GM21619 (cell line): ENCODE results near the gene RANBP6.
"Not testable (repeated sequence)": the region's sequence is repeated elsewhere in the genome, so short reads cannot be mapped to it uniquely, and the experiment has no call there.

Source experiments
- ATAC-seq: cut with Tn5 transposase; IDR thresholded peaks from one replicate; pipeline ENCODE4 v1.9.1; 2021; ENCODE audit not compliant: unreplicated experiment

RANBP6 gene

DNA sequence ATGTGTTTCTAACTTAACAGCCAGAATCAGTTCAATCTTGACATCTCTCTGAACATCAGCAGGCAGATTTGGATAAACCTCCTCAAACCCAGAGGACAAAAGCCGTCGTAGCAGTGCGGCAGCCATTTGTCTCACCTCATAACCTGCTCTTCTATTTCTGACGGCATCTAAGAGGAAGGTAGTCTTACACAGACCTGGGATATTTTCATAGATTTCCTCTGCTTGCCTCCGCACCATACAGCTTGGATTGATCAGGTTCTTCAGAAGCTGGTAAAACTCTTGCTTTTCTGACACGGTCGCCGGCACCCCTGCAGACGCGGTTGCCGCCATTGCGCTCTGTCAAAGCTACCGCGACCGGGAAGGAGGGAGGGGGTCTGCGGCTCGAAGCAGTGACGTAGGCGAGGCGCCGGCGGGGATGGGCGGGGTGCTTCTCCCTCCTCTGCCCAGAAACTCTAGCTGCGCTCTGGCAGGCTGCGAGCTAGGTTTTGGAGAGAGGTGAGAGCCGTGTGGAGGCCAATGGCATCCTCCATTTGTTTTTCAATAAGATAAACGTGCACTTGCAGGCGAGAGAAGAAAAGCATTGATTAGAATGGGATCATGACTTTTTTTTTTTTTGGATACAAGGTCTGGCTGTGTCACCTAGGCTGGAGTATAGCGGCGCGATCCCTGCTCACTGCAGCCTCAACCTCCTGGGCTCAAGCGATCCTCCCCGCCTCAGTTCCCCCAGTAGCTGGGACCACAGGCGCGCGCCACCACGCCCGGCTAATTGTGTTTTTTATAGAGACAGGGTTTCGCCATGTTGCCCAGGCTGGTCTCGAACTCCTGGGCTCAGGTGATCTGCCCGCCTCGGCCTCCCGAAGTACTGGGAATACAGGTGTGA is at the start of gene RANBP6:
TSS of gene RANBP6 (minus strand) at position 347 of the 880 bp plus-strand sequence. CDS start at position 330, 17 bp downstream.
- ATAC-seq = peak; percentile 99

DNA sequence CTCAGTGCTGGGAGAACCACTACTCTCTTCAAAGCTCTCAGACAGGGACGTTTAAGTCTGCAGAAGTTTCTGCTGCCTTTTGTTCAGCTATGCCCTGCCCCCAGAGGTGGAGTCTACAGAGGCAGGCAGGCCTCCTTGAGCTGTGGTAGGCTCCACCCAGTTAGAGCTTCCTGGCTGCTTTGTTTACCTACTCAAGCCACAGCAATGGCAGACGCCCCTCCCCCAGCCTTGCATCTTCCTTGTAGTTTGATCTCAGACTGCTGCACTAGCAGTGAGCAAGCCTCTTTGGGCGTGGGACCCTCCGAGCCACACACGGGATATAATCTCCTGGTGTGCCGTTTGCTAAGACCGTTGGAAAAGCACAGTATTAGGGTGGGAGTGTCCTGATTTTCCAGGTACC is 47.7 kb upstream of the RANBP6 start:
- not testable (repeated sequence) for ATAC-seq

DNA sequence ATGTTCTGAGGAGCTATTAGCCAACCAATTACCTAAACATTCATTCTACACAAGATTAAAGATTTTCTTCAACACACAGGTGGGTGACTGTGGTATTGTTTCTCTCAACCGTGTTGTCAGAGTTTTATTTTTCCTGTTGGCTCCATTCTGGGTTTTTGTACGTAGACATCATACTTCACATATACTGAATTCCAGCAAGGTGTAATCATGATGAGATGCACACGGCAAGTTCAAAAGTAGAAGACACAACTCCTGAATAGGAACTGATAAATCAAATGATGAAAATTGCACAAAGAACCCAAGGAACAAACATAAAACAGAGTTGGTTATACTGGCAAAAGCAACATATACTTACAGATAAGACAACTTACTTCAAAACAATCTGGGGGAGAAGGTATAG is 40.2 kb upstream of the RANBP6 start:
- ATAC-seq = no peak

- ATAC-seq = no peak
Observed at GRCh38 chr9:6055216-6055615, 39.8 kb upstream of the RANBP6 start.

DNA sequence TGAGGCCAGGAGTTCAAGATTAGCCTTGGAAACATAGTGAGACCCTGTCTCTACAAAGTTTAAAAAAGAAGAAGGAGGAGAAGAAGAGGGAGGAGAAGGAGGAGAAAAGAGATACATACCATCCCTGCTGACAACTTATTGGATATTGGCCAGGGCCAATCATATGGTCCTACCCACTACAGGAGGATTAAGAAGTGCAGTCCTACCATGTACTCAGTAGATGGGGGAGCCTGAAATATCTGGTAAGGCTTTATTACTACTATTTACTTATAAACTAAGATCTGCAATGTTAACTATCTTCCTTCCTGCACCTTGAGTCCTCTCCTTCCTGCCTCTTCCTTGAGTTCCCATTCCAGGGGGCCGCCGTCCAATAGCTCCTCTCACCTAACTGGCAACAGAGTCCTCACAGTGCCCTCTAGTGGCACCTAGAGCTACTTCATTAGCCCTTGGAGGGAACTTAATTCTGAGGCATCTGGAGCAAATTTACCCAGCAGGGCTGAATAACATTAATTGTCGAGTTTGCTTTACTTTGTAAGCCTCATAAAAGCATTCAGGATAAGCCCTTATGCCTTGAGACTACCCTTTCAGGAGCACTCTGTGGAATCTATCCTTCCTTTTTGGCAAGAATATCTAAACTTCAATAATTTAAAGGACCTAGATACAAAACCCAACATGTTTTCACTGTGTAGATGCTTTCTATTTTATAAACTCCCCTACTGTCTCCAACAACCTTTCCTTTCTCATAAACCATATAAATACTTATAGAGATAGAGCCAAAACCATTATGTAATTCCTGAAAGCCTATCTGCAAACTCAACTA is 39.1 kb upstream of the RANBP6 start:
- ATAC-seq = peak; percentile 61

DNA sequence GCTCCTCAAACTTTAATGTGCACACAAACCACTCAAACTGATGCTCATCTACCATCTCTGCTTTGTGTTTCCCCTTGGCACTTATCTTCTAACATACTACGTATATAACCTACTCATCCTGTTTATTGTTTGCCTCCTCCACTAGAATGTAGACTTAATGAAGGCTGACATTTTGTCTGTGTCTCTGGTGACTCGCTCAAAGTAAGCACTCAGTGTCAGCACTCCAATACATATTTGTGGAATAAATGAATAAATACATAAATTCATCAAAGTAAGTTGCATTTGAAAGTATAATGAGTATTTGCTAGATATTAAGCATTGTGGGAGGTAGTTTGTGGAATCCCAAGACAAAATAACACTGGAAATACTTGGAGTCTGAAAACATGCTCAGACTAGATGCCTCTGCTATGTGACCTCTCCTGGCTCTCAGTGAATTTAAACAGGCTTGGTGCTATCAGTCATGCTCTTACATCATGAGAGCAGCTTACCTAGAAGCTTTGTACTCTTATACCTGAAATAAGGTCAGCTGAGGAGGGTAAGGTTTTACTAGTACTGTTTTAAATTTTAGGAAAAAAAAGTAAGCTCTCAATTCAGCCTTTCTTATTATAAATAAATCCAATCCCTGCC is 37.0 kb upstream of the RANBP6 start:
- ATAC-seq = no peak

GRCh38 chr9:6051511-6051950 is 36.1 kb upstream of the RANBP6 start:
- no peak for ATAC-seq

DNA sequence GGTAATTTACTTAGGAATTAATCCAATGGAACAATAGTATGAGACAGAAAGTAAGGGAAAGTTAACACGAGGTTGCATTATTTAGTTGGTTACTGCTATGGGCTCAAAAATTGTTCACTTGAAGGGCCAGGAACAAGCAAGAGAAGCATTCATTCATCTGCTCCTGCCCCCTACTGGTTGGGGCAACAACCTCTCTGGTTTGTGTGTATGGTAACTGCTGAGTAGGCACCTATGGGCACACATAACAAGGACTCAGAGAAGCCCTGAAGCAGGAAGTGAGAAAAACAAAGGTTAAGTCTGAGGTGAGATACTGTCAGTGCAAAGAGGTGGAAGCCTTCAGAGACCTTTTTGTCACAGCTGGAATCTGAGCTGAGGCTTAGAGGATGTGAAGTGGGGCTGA is 34.4 kb upstream of the RANBP6 start:
- ATAC-seq = no peak

GRCh38 chr9:6048039-6048438 is 32.6 kb upstream of the RANBP6 start:
- ATAC-seq = no peak

DNA sequence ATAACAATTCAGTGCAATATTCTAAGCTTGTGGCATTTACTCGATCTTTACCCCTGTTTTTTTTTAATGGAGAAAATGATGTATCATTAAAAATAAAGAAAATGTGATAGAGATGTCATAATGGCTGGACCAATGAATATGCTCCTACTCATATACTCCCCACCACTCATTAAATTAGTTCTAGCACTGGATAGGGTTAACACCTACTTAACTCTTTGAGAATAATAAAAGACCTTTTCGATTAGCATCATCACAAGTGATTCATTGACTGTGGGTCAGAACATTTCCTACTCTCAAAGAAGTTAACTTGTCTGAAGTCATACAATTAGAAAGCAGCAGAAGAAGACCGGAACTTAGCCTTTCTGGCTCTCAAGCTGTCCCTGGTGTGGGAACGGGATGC is 31.6 kb upstream of the RANBP6 start:
- ATAC-seq = no peak

GRCh38 chr9:6045364-6045763 is 29.9 kb upstream of the RANBP6 start:
- ATAC-seq = no peak

GRCh38 chr9:6040077-6040476 is 24.7 kb upstream of the RANBP6 start:
- no peak for ATAC-seq

GRCh38 chr9:6036391-6036790 is 21.0 kb upstream of the RANBP6 start:
- ATAC-seq = no peak

DNA sequence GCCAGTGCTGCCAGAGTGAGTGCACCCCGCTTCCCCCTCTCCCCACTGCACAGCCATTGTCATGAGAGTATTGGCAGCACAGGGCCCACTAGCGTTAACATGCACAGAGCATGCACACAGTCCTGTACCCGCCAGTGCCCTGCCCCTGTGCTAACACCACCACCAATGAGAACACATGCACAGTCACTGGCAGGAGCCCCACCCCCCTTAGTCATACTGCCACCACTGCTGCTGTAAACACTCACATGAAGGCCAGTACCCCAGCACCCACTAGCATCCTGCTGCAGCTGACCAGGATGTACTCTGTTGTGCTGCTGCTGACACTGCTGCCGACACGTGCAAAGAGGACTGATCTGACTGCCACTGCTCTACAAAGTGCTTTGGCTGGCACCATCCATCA is 19.5 kb upstream of the RANBP6 start:
- ATAC-seq = no peak

DNA sequence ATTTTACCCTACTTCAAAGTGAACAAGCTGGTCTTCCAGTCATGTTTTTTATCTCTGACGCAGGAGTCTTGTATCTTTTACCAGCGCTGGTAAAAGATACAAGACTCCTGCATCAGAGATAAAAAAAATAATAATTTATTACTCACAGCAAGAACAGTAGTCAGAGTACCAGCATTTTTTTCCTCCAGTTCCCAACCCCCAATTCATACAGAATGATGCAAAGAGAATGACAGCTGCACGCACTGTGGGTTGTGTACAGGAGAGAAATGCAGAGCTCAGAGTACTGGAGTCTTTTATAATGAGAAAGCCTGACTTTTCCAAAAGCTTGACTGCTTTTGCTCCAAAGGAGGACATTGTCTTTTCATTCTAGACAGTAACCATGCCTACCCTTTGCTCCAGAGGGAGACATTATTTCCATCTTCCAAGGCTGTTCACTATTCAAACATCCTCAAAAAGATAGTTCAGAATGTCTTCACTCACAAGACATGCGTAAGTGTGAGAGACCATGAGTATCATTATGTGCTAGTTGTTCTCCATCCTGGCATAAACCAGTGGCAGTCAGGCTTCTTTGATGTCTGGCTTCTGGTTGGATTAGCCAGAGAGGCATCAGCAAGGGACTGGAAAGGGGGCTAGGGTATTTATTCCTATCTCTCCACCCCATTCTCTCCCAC is 14.3 kb upstream of the RANBP6 start:
- no peak for ATAC-seq

DNA sequence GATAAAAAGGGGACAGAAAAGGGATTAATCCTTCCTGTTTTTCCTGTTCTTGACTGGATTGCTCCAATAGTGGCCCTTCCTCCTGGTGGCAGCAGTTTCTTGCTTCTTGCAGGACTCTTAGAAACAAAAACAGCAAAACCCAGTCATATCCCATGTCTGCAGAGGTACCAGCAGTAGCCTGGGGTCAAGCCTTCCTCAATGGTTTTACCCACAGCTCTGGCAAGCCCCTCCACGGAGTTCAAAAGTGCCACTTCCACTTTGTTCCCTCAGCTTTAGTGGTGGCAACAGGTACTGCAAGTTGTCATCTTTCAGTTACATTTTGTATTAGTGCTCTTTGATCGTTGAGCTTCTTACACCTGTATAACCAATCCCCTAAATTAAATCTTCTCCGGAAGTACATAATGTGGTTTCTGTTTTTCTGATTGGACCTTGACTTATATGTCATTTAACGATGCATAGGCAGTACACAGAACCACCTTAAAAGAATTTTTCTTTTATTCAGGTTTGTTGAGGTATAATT is 8.7 kb upstream of the RANBP6 start:
- ATAC-seq = peak; percentile 74

DNA sequence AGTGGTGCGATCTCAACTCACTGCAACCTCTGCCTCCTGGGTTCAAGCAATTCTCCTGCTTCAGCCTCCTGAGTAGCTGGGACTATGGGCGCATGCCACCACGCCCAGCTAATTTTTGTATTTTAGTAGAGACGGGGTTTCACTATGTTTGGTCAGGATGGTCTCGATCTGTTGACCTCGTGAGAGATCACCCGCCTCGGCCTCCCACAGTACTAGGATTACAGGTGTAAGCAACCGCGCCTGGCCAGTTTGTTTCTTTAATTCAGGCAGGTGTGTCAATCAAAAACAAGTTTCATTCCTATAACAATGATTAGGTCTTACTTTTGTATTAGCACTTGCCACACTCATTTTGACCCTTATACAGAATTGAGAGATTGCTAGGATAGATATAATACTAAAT is 1.6 kb upstream of the RANBP6 start:
- ATAC-seq = not testable (repeated sequence)

DNA sequence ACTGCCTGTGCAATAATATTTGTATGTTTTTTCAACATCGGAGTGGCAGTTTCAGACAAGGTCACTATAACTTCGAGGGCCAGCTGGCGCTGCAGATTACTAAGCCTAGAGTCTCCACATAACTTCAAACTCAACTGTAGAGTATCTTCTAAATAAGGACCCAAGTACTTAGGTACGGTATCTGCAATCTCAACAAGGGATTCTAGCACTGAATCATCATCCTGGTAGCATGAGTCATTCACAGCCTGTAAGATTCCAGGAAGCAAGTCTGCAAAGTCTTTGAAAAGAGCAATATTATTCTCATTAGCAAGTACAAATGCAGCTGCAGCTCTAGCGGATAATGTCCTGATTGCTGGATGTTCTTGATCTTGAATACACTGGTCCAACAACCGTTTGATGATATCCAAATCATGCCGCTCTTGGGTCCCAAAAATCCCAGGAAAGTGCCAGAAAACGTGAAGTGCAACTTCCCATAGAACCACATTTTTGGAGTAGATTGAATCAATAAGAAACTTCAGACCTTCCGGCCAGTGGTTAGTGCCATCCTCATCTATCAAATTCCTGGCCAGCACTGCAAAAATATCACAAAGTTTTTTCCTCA is 654 bp downstream of the RANBP6 start:
- no peak for ATAC-seq

GRCh38 chr9:6008169-6008979 is 7.0 kb downstream of the RANBP6 start:
- ATAC-seq = peak; percentile 61
